ENCODE data around the gene NEBL.

Gene NEBL

DNA sequence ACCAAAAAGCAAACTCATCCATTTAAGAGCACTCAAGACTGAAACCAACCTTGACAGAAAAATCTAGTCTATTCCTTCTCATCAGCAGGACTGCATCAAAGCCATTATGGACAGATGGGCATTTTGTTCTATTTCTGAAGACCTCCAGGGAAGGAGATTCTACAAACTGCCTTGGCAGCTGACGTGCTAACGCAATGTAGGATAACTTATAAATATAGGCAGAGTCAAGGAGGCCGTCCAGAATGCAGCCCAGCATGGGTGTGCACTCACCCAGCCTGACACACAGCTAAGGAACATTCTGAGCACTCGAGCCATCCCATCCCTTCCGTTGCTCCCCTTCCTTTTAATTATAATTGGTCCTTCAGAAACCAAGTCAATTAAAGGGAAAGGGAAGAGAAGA, 25.3 kb upstream of the NEBL start:
- Mint-ChIP-seq H3K9me3 (no peaks in the 10 kb centered on the region), H3K27ac (no peak overlapping the region), H3K4me1 (peaks cover 32% of the 10 kb centered on the region), H3K36me3 (ENCODE audit: low read depth) (no peaks in the 10 kb centered on the region), H3K27me3 (ENCODE audit: low read depth) (no peaks in the 10 kb centered on the region), H3K4me3 (no peak overlapping the region)
- TF ChIP-seq, protein P1, sequence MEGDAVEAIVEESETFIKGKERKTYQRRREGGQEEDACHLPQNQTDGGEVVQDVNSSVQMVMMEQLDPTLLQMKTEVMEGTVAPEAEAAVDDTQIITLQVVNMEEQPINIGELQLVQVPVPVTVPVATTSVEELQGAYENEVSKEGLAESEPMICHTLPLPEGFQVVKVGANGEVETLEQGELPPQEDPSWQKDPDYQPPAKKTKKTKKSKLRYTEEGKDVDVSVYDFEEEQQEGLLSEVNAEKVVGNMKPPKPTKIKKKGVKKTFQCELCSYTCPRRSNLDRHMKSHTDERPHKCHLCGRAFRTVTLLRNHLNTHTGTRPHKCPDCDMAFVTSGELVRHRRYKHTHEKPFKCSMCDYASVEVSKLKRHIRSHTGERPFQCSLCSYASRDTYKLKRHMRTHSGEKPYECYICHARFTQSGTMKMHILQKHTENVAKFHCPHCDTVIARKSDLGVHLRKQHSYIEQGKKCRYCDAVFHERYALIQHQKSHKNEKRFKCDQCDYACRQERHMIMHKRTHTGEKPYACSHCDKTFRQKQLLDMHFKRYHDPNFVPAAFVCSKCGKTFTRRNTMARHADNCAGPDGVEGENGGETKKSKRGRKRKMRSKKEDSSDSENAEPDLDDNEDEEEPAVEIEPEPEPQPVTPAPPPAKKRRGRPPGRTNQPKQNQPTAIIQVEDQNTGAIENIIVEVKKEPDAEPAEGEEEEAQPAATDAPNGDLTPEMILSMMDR (IDR thresholded peaks at IDR 0.05; ENCODE audit: unreplicated experiment in 3 of 3) = no peak

DNA sequence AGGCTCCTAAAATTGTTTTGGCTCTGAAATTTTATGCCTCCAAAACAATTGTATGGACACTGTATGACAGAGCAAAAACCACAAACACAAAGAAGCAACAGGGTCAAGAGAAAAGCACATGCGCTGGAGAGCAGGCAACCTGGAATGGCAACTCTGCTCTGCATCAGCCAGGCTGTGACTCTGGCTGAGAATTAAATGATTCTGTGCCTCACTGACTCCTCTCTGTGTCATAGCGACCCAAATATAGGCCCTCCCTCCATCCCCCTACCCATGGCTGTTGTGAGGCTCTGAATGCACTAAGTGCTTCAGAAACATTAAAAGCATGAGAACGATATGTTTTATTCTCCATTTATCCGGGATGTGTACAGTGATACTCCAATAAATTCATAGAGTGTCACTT, 24.9 kb upstream of the NEBL start:
- TF ChIP-seq, protein P1 (IDR thresholded peaks at IDR 0.05; ENCODE audit: unreplicated experiment in 3 of 3) = no peak
- Mint-ChIP-seq H3K27me3 (ENCODE audit: low read depth) (no peaks in the 10 kb centered on the region), H3K36me3 (ENCODE audit: low read depth) (peaks cover 2% of the 10 kb centered on the region), H3K4me3 (no peak overlapping the region), H3K9me3 (no peaks in the 10 kb centered on the region), H3K27ac (no peak overlapping the region), H3K4me1 (peaks cover 36% of the 10 kb centered on the region)

DNA sequence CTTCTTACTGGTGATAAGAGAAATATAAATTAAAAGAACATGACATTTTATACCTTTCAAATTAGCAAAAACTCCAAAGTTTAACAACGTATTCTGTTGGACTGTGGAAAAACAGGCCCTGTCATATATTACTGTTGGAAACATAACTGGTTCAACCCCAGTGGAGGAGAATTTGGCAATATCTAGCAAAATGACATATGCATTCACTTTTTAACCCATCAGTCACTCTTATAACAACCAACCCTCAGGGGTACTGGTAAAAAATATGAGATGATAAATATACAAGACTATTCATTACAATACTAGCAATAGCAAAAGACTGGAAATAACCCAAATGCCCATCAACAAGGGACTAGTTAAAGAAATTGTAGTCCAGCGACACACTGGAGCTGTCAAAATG, 22.9 kb upstream of the NEBL start:
- no peaks in the 10 kb centered on the region for H3K9me3 Mint-ChIP-seq
- H3K27ac Mint-ChIP-seq = peak overlapping the region; percentile 39 to 45 (median 40)
- TF ChIP-seq, protein P1 (IDR thresholded peaks at IDR 0.05; ENCODE audit: unreplicated experiment in 3 of 3) = no peak
- H3K4me3 Mint-ChIP-seq = no peak overlapping the region
- H3K27me3 Mint-ChIP-seq (ENCODE audit: low read depth) = no peaks in the 10 kb centered on the region
- H3K36me3 Mint-ChIP-seq (ENCODE audit: low read depth) = peaks cover 4% of the 10 kb centered on the region
- H3K4me1 Mint-ChIP-seq = peaks cover 32% of the 10 kb centered on the region

DNA sequence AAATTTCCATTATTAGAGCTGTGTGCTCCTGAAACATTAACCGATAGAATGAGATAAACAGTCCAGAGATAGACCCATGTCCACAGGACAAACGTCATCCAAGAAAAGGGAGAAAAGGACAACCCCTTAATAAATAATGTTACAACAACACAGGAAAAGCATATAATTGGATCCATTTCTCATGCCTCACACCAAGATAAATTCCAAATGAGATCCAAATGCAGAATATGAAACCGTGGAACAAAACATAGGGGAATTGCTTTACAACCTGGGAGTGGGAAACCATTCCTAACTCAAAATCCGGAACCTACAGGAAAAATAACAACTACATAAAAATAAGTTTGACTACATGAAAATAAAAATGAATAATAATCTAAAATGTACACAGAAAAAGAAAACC, 22.4 kb upstream of the NEBL start:
- H3K4me1 Mint-ChIP-seq = peaks cover 32% of the 10 kb centered on the region
- no peak overlapping the region for H3K4me3 Mint-ChIP-seq
- H3K27ac Mint-ChIP-seq = peak overlapping the region; percentile 39 to 45 (median 40)
- H3K9me3 Mint-ChIP-seq = no peaks in the 10 kb centered on the region
- peaks cover 4% of the 10 kb centered on the region for H3K36me3 Mint-ChIP-seq (ENCODE audit: low read depth)
- TF ChIP-seq, protein P1 (IDR thresholded peaks at IDR 0.05; ENCODE audit: unreplicated experiment in 3 of 3) = no peak
- no peaks in the 10 kb centered on the region for H3K27me3 Mint-ChIP-seq (ENCODE audit: low read depth)

DNA sequence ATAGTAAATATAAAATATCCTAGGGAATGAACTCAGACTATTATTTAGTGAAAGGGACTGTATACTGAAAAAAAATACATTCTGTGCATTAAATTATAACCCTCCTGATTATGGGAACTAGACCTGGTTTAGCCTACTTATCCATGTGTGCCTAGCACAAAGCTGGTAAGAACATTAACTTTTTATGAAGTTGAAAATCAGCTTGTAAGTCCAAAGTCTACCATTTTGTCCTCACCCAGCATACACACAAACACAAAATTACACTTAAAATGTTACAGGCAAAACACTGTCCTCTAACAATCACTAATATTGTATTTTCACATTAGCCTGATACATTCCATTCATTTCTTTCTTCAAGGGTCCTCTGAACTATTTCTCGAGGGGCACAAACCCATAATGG, 19.9 kb upstream of the NEBL start:
- Mint-ChIP-seq H3K4me1 (peaks cover 23% of the 10 kb centered on the region), H3K27ac (peak overlapping the region in 1 of 3 experiments; percentile 32), H3K36me3 (ENCODE audit: low read depth) (peaks cover 4% of the 10 kb centered on the region), H3K27me3 (ENCODE audit: low read depth) (no peaks in the 10 kb centered on the region), H3K9me3 (no peaks in the 10 kb centered on the region), H3K4me3 (no peak overlapping the region)
- TF ChIP-seq, protein P1 (IDR thresholded peaks at IDR 0.05; ENCODE audit: unreplicated experiment in 3 of 3) = no peak

DNA sequence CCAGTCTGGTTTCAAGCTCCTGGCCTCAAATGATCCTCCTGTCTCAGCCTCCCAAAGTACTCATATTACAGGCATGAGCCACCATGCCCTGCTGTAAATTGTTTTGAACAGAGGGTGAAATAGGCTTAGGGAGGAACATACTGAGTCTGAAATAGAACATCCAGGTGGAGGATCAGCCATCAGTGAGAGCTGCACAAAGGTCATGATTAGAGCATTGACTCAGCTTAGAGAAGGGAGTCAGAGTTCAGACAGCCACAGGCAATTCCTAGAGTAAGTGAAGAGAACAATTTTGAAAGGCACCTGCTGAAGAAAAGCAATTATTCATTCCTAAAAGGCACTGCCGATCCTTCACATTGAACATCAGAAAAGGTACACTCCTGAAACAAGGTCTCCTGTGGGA, 15.9 kb upstream of the NEBL start:
- Mint-ChIP-seq H3K27ac (no peak overlapping the region), H3K27me3 (ENCODE audit: low read depth) (no peaks in the 10 kb centered on the region), H3K36me3 (ENCODE audit: low read depth) (peaks cover 4% of the 10 kb centered on the region), H3K4me3 (no peak overlapping the region), H3K4me1 (peaks cover 6% of the 10 kb centered on the region), H3K9me3 (no peaks in the 10 kb centered on the region)
- TF ChIP-seq, protein P1 (IDR thresholded peaks at IDR 0.05; ENCODE audit: unreplicated experiment in 3 of 3) = no peak

Data from nephron (organoid).